Upper lobe of right lung (tissue), 1 donor: Measurements from ENCODE around the gene IGF2R. TPM values are rescaled to one million over a fixed set of nuclear protein-coding genes. Genes with fewer than 3 reads are reported as not detected.

ENCODE experiments used
- ATAC-seq: fragments of 200-7000 bp; cut with Tn5 transposase; one replicate; pipeline ENCODE4 v1.9.1; 2020; ENCODE audit warnings: mild to moderate bottlenecking, moderate library complexity
- DNase-seq: peaks from one replicate; pipeline ENCODE4 v3.0.0-alpha.2; 2020
- H3K27ac ChIP-seq: fragments of 200-600 bp; one replicate; pipeline ENCODE4 v1.8.0; 2022
- H3K27me3 ChIP-seq: fragments of 200-600 bp; one replicate; pipeline ENCODE4 v1.8.0; 2022; ENCODE audit warnings: mild to moderate bottlenecking
- H3K36me3 ChIP-seq: fragments of 200-600 bp; one replicate; pipeline ENCODE4 v1.8.0; 2022
- H3K4me1 ChIP-seq: fragments of 200-600 bp; one replicate; pipeline ENCODE4 v1.8.0; 2022
- H3K4me3 ChIP-seq: fragments of 200-600 bp; one replicate; pipeline ENCODE4 v1.8.0; 2022; ENCODE audit warnings: mild to moderate bottlenecking
- H3K9me3 ChIP-seq: fragments of 200-600 bp; one replicate; pipeline ENCODE4 v1.8.0; 2022
- CTCF ChIP-seq: fragments of 200-600 bp; IDR thresholded peaks from one replicate; pipeline ENCODE4 v1.8.0; 2022; ENCODE audit warnings: antibody characterized with exemption
- intact Hi-C: fragments of 100-400 bp; cut with DNase I; formaldehyde crosslinking; loops from one replicate; pipeline ENCODE4 v1.11.0; 2022
- total RNA-seq: library from RNA; stranded (reverse); fragmentation: NEBNext Ultra II Directional; extraction: Animal tissue kit (Norgen Biotek cat#: 25700); gene quantifications from one replicate; pipeline ENCODE4 v1.2.1, GENCODE V29; 2021
- donor health status: DM: no; HTN: yes; CAD: no; lungs with severe emphysema.

IGF2R gene
- total RNA-seq, 1 donor from 2014 or later: 144 TPM

- no peak overlapping the region for H3K4me3 ChIP-seq
- no peaks in the 10 kb centered on the region for H3K4me1 ChIP-seq
- no peaks in the 10 kb centered on the region for H3K27me3 ChIP-seq
- no peak overlapping the region for H3K27ac ChIP-seq
- intact Hi-C loops: no loop called here
- H3K36me3 ChIP-seq: no peaks in the 10 kb centered on the region
- no peak for DNase-seq
- no peaks in the 10 kb centered on the region for H3K9me3 ChIP-seq
- no peak for ATAC-seq
- no peak for TF ChIP-seq CTCF
Measured at GRCh38 chr6:160156842-160157241, 188.0 kb downstream of the IGF2R start.

GRCh38 chr6:160160450-160160849, 191.6 kb downstream of the IGF2R start:
- no peak overlapping the region for H3K4me3 ChIP-seq
- ATAC-seq (peak; percentile 82), DNase-seq (no peak)
- H3K27ac ChIP-seq: no peak overlapping the region
- no peaks in the 10 kb centered on the region for H3K4me1 ChIP-seq
- TF ChIP-seq CTCF: no peak
- no peaks in the 10 kb centered on the region for H3K27me3 ChIP-seq
- H3K36me3 ChIP-seq: no peaks in the 10 kb centered on the region
- no peaks in the 10 kb centered on the region for H3K9me3 ChIP-seq
- intact Hi-C loops: no loop called here

Other genes with a start within 250 kb of the IGF2R start
- 77.4 TPM for gene WTAP, start 241.6 kb upstream of the IGF2R start, total RNA-seq
- gene ACAT2, start 207.0 kb upstream of the IGF2R start, total RNA-seq: 52.6 TPM
- gene TCP1, start 179.5 kb upstream of the IGF2R start, total RNA-seq: 105 TPM
- 46.0 TPM for gene MRPL18, start 178.6 kb upstream of the IGF2R start, total RNA-seq
- 0.49 TPM for gene PNLDC1, start 168.8 kb upstream of the IGF2R start, total RNA-seq
- not detected for gene MAS1, start 78.1 kb upstream of the IGF2R start, total RNA-seq
- 2.7 TPM for gene SLC22A1, start 152.7 kb downstream of the IGF2R start, total RNA-seq